Activated T-helper 1 cell treated with anti-CD3 and anti-CD28 coated beads, Interleukin-2, amount 50 U/mL, for 16 hours (primary cell): ENCODE data around the gene SDF4.

Experiments used
- DNase-seq, 2 donors: peaks; one replicate each; pipeline ENCODE4 v3.0.0-alpha.2; 2020; ENCODE audit warnings: low read depth in 1 of 2, low spot score in 1 of 2

The SDF4 gene

GRCh38 chr1:1242461-1243265, 10.9 kb upstream of the SDF4 start:
- DNase-seq = no peak

- DNase-seq = no peak
These were observed 9.9 kb upstream of the SDF4 start for GRCh38 chr1:1241588-1242219.

DNA sequence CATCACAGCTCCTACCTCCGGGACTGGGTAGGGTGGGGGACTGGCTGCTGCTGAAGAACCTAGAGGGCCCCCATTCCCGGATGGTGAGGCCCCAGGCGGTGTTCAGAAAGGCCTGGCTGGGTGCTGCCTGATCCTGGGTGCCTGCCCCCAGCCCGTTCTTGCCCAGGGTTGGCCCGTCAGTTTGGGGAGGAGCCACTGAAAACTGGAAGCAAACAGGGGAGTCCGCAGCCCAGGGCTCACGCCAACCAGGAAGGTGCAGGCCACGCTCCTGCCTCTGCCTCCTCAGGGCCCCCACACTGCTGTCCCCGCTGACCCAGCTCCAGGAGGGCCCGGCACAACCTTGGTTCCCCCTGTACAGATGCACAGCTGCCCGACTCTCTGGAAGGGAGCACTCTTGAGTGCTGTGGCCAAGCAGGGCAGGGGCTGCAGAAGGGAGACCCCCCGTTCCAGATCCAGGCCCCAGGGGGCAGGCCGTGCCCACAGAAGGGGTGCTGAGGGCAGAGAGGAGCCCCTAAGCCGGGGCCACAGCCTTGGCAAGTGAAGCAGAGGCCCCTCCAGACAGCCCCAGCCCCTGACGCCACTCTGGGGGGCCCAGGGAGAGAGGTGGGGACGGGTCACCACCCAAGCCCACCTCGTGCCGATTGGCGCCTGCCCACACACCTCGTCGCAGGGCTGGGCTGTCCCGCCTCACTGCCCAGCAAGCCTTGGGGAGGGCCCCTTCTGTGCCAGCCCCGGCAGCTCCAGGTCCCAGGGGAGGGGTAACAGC, 9.2 kb upstream of the SDF4 start:
- DNase-seq = no peak

GRCh38 chr1:1240348-1240732, 8.5 kb upstream of the SDF4 start:
- DNase-seq = no peak

- DNase-seq = no peak
These were observed 8.0 kb upstream of the SDF4 start for GRCh38 chr1:1239614-1240347.

- DNase-seq = no peak
These were observed 7.4 kb upstream of the SDF4 start for GRCh38 chr1:1239227-1239613.

- no peak for DNase-seq
These were observed 6.9 kb upstream of the SDF4 start for GRCh38 chr1:1238702-1239178.

DNA sequence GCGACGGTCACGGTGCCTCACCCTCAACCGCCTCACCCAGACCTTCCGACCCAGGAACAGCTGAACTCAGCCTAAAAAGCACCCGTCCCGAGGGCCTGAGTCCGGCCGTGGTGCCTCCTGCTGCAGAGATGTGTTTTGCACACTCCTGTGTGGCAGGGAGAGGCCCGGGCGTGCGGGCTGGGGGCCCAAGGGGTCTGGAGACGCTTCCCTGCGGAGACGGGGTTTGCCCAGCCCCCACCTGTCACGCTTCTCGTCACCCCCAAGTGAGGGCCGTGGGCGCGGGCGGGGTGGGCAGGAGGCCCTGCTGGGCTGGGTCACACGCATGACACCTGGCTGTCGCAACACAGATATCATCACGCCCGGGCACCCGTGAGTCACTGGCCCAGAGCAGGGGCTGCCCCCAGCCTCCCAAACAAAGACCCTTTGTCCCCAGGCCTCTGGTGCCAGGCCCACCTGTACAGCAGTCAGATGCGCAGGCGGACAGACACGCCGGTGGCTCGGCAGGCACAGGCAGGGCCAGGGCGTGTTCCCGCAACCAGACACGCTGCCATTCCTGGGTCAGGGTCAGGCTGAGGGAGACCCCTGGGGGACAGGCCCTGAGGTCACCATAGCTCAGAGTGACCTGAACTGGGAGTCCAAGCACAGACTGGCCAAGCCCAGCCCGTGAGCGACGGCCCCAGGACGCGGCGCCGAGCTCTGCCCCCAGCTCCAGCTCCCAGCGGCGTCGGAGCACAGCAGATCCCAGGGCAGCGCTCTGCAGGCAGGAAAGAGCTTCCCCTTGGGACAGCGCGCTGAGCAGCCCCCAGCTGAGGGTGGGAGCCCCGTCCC, 6.3 kb upstream of the SDF4 start:
- no peak for DNase-seq

DNA sequence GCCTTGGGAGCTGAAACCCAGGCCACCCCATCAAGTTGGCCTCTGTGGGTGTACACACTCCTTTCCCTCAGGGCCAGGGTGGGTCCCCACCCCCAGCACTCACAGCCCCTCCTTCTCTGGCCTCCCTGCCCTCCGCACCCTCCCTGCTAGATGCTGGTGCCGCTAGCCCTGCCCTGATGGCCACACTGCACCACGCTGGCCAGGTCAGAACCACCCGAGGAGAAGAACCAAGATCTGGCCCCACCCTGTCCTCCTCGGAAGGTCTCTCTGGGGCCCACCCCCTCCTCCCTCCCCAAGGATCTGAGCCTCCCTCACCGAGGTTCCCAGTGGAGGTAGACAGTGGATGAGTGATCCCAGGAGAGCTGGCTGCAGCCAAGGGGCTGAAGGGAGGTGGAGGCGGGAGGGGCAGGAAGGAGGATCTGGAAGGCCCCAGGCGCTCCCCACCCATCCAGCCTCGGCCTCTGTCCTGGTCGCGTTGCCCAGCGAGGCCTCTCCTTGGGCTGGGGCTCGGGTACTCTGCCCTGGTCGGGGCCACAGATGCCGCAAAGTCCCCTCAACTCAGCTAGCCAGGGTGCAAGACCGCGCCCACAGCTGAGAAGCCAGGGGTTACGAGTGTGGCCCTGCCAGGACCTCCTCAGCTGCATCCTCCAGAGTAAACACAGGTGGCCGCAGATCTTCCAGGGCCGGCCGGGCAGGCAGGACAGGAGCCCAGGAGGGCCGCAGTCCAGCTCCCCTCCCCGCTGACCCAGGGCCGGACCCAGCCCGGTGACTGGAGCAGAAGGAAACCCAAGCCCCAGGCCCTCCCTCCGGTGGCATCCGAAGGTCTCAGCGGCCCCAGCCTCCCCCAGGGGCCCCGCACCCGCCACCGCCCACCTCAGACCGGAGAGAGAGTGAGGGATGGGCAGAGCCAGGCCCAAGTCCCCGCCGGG, 5.4 kb upstream of the SDF4 start:
- DNase-seq = no peak

DNA sequence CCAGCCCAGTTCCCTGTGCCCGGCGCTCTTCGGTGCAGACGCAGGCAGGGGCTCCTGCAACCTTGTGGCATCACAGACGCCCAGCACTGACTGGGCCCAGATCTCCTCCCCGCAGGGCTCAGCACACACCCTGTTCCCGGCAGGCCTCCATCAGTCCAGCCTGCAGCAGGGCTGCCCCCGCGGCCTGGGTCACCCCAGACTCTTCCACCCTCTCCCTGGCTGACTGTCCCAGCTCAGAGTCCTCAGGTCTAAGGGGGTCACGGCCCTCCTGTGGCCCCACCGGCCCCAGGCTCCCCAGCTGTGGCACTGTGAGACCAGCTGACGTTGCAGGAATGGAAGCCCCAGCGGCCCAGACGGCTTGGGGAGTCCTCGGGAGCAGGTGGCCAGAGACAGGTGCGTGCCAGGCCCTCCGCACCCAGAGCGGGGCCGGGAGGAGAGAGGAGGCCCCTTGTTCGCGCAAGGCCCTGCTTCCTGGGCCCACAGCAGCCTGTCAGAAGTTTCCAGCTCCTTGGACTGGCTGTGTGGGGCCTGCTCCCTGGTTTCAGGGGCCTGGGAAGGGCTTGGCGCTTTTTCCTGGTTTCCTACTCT, 4.5 kb upstream of the SDF4 start:
- no peak for DNase-seq

GRCh38 chr1:1235016-1235744, 3.4 kb upstream of the SDF4 start:
- DNase-seq = no peak

GRCh38 chr1:1234180-1234808, 2.5 kb upstream of the SDF4 start:
- DNase-seq = no peak

DNA sequence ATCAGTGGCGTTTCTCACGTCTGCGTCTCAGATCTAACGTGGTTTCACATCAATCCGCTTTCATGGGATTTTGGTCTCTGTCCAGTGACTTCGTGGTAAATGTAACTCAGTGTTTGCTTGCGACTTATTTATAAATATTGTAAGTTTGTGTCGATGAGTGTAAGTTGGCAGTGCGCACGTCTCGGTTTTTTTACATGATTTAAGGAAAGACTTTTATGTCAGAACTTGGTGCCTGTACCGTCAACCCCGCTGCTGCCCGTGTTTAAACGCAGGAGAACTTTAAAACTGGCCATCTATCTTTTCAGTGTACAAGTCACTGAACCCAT, 1.7 kb upstream of the SDF4 start:
- no peak for DNase-seq

- DNase-seq = no peak
These were observed 1.2 kb upstream of the SDF4 start for GRCh38 chr1:1232796-1233566.

GRCh38 chr1:1232208-1232795, 501 bp upstream of the SDF4 start, which contains the start of gene B3GALT6:
TSS of gene B3GALT6 (plus strand) at chr1:1232237. CDS start at chr1:1232279, 42 bp downstream.
- no peak for DNase-seq

GRCh38 chr1:1230656-1231399, 973 bp downstream of the SDF4 start:
- no peak for DNase-seq
